ENCODE results near the gene UTF1. TPM values are rescaled to one million over a fixed set of nuclear protein-coding genes. Genes with fewer than 3 reads are reported as not detected.

The UTF1 gene
- total RNA-seq, 1 donor from 2014 or later: not detected

- no peak for TF ChIP-seq CTCF (conservative IDR thresholded peaks at IDR 0.05)
- peaks cover 9% of the 10 kb centered on the region for H3K4me1 Mint-ChIP-seq
- no peaks in the 10 kb centered on the region for H3K9me3 Mint-ChIP-seq
- H3K36me3 Mint-ChIP-seq (ENCODE audit: low read depth): no peaks in the 10 kb centered on the region
- peaks cover 28% of the 10 kb centered on the region for H3K27me3 Mint-ChIP-seq (ENCODE audit: low read depth)
- H3K27ac Mint-ChIP-seq (ENCODE audit: unreplicated experiment): no peak overlapping the region
- no peak for DNase-seq (ENCODE audit: low read depth, low spot score)
- H3K4me3 Mint-ChIP-seq: no peak overlapping the region
These were observed 25.3 kb downstream of the UTF1 start for GRCh38 chr10:133255323-133255722.

GRCh38 chr10:133257489-133258065, 27.6 kb downstream of the UTF1 start:
- no peak overlapping the region for H3K4me3 Mint-ChIP-seq
- no peak overlapping the region for H3K27ac Mint-ChIP-seq (ENCODE audit: unreplicated experiment)
- H3K9me3 Mint-ChIP-seq: no peaks in the 10 kb centered on the region
- H3K27me3 Mint-ChIP-seq (ENCODE audit: low read depth): peaks cover 30% of the 10 kb centered on the region
- DNase-seq (ENCODE audit: low read depth, low spot score): no peak
- H3K4me1 Mint-ChIP-seq: peaks cover 13% of the 10 kb centered on the region
- no peaks in the 10 kb centered on the region for H3K36me3 Mint-ChIP-seq (ENCODE audit: low read depth)
- peak; percentile 44 for TF ChIP-seq CTCF (conservative IDR thresholded peaks at IDR 0.05)

GRCh38 chr10:133258066-133258817, 28.2 kb downstream of the UTF1 start:
- peaks cover 36% of the 10 kb centered on the region for H3K27me3 Mint-ChIP-seq (ENCODE audit: low read depth)
- no peak overlapping the region for H3K27ac Mint-ChIP-seq (ENCODE audit: unreplicated experiment)
- no peak overlapping the region for H3K4me3 Mint-ChIP-seq
- no peaks in the 10 kb centered on the region for H3K9me3 Mint-ChIP-seq
- no peak for TF ChIP-seq CTCF (conservative IDR thresholded peaks at IDR 0.05)
- H3K4me1 Mint-ChIP-seq: peaks cover 13% of the 10 kb centered on the region
- no peaks in the 10 kb centered on the region for H3K36me3 Mint-ChIP-seq (ENCODE audit: low read depth)
- no peak for DNase-seq (ENCODE audit: low read depth, low spot score)

GRCh38 chr10:133258818-133259601, 29.0 kb downstream of the UTF1 start:
- Mint-ChIP-seq H3K4me1 (peaks cover 13% of the 10 kb centered on the region), H3K4me3 (peak overlapping the region; percentile 76), H3K9me3 (no peaks in the 10 kb centered on the region), H3K27me3 (ENCODE audit: low read depth) (peaks cover 41% of the 10 kb centered on the region), H3K36me3 (ENCODE audit: low read depth) (no peaks in the 10 kb centered on the region), H3K27ac (ENCODE audit: unreplicated experiment) (no peak overlapping the region)
- no peak for DNase-seq (ENCODE audit: low read depth, low spot score)
- TF ChIP-seq CTCF (conservative IDR thresholded peaks at IDR 0.05): no peak

- Mint-ChIP-seq H3K27me3 (ENCODE audit: low read depth) (peaks cover 46% of the 10 kb centered on the region), H3K9me3 (no peaks in the 10 kb centered on the region), H3K4me1 (peaks cover 13% of the 10 kb centered on the region), H3K27ac (ENCODE audit: unreplicated experiment) (no peak overlapping the region), H3K36me3 (ENCODE audit: low read depth) (no peaks in the 10 kb centered on the region), H3K4me3 (peak overlapping the region; percentile 76)
- no peak for DNase-seq (ENCODE audit: low read depth, low spot score)
- no peak for TF ChIP-seq CTCF (conservative IDR thresholded peaks at IDR 0.05)
These were observed 29.6 kb downstream of the UTF1 start for GRCh38 chr10:133259602-133259989.

All from neural crest cell (in vitro differentiated cells).